ENCODE data around the gene MAST4.

Gene MAST4

GRCh38 chr5:66724349-66725139 is 128.4 kb downstream of the MAST4 start:
- no peak for DNase-seq (ENCODE audit: insufficient read length, low spot score)

GRCh38 chr5:66727630-66728029 is 131.4 kb downstream of the MAST4 start:
- FAIRE-seq (no peak), DNase-seq (ENCODE audit: insufficient read length, low spot score) (no peak)
- no peak for TF ChIP-seq SPI1 (IDR thresholded peaks at IDR 0.05; ENCODE audit: low read depth, low read length)
- no peak for TF ChIP-seq TAF1 (IDR thresholded peaks at IDR 0.05; ENCODE audit: low read depth, low read length)
- no peak for TF ChIP-seq POU2F2 (IDR thresholded peaks at IDR 0.05; ENCODE audit: low read depth, low read length)
- TF ChIP-seq POLR2A (IDR thresholded peaks at IDR 0.05; ENCODE audit: low read depth, low read length) = no peak
- no peak for TF ChIP-seq POLR2AphosphoS5 (IDR thresholded peaks at IDR 0.05; ENCODE audit: low read depth, low read length)
- TF ChIP-seq PAX5 (IDR thresholded peaks at IDR 0.05; ENCODE audit: insufficient read depth, low read length, severe bottlenecking) = no peak

More at GRCh38 chr5:66724349-66725139, 128.4 kb downstream of the MAST4 start:
- TF ChIP-seq SPI1 (IDR thresholded peaks at IDR 0.05; ENCODE audit: low read depth, low read length) (no peak), PAX5 (IDR thresholded peaks at IDR 0.05; ENCODE audit: insufficient read depth, low read length, severe bottlenecking) (no peak), POU2F2 (IDR thresholded peaks at IDR 0.05; ENCODE audit: low read depth, low read length) (no peak), POLR2A (IDR thresholded peaks at IDR 0.05; ENCODE audit: low read depth, low read length) (no peak), POLR2AphosphoS5 (IDR thresholded peaks at IDR 0.05; ENCODE audit: low read depth, low read length) (no peak), TAF1 (IDR thresholded peaks at IDR 0.05; ENCODE audit: low read depth, low read length) (no peak)
- FAIRE-seq = no peak

- no peak for DNase-seq (ENCODE audit: insufficient read length, low spot score)
- no peak for FAIRE-seq
- TF ChIP-seq POLR2A (IDR thresholded peaks at IDR 0.05; ENCODE audit: low read depth, low read length) (no peak), POU2F2 (IDR thresholded peaks at IDR 0.05; ENCODE audit: low read depth, low read length) (no peak), POLR2AphosphoS5 (IDR thresholded peaks at IDR 0.05; ENCODE audit: low read depth, low read length) (no peak), SPI1 (IDR thresholded peaks at IDR 0.05; ENCODE audit: low read depth, low read length) (no peak), TAF1 (IDR thresholded peaks at IDR 0.05; ENCODE audit: low read depth, low read length) (no peak), PAX5 (IDR thresholded peaks at IDR 0.05; ENCODE audit: insufficient read depth, low read length, severe bottlenecking) (no peak)
These were observed 131.9 kb downstream of the MAST4 start for GRCh38 chr5:66728049-66728448.

GRCh38 chr5:66737096-66737495 is 140.9 kb downstream of the MAST4 start:
- no peak for TF ChIP-seq POLR2A (IDR thresholded peaks at IDR 0.05; ENCODE audit: low read depth, low read length)
- no peak for TF ChIP-seq PAX5 (IDR thresholded peaks at IDR 0.05; ENCODE audit: insufficient read depth, low read length, severe bottlenecking)
- no peak for TF ChIP-seq POU2F2 (IDR thresholded peaks at IDR 0.05; ENCODE audit: low read depth, low read length)
- no peak for TF ChIP-seq SPI1 (IDR thresholded peaks at IDR 0.05; ENCODE audit: low read depth, low read length)
- no peak for TF ChIP-seq POLR2AphosphoS5 (IDR thresholded peaks at IDR 0.05; ENCODE audit: low read depth, low read length)
- no peak for TF ChIP-seq TAF1 (IDR thresholded peaks at IDR 0.05; ENCODE audit: low read depth, low read length)
- DNase-seq (ENCODE audit: insufficient read length, low spot score) (no peak), FAIRE-seq (no peak)

GRCh38 chr5:66738136-66738535 is 141.9 kb downstream of the MAST4 start:
- no peak for DNase-seq (ENCODE audit: insufficient read length, low spot score)
- no peak for TF ChIP-seq POLR2AphosphoS5 (IDR thresholded peaks at IDR 0.05; ENCODE audit: low read depth, low read length)
- no peak for TF ChIP-seq PAX5 (IDR thresholded peaks at IDR 0.05; ENCODE audit: insufficient read depth, low read length, severe bottlenecking)
- no peak for FAIRE-seq

- DNase-seq (ENCODE audit: insufficient read length, low spot score) (no peak), FAIRE-seq (no peak)
- TF ChIP-seq TAF1 (IDR thresholded peaks at IDR 0.05; ENCODE audit: low read depth, low read length) = no peak
- no peak for TF ChIP-seq SPI1 (IDR thresholded peaks at IDR 0.05; ENCODE audit: low read depth, low read length)
- no peak for TF ChIP-seq POLR2AphosphoS5 (IDR thresholded peaks at IDR 0.05; ENCODE audit: low read depth, low read length)
- no peak for TF ChIP-seq POU2F2 (IDR thresholded peaks at IDR 0.05; ENCODE audit: low read depth, low read length)
- no peak for TF ChIP-seq POLR2A (IDR thresholded peaks at IDR 0.05; ENCODE audit: low read depth, low read length)
- TF ChIP-seq PAX5 (IDR thresholded peaks at IDR 0.05; ENCODE audit: insufficient read depth, low read length, severe bottlenecking) = no peak
These were observed 142.8 kb downstream of the MAST4 start for GRCh38 chr5:66739021-66739420.

GRCh38 chr5:66739951-66740350 is 143.8 kb downstream of the MAST4 start:
- no peak for FAIRE-seq
- TF ChIP-seq TAF1 (IDR thresholded peaks at IDR 0.05; ENCODE audit: low read depth, low read length) = no peak
- no peak for TF ChIP-seq PAX5 (IDR thresholded peaks at IDR 0.05; ENCODE audit: insufficient read depth, low read length, severe bottlenecking)
- TF ChIP-seq POLR2AphosphoS5 (IDR thresholded peaks at IDR 0.05; ENCODE audit: low read depth, low read length) = no peak
- TF ChIP-seq POU2F2 (IDR thresholded peaks at IDR 0.05; ENCODE audit: low read depth, low read length) = no peak
- no peak for TF ChIP-seq SPI1 (IDR thresholded peaks at IDR 0.05; ENCODE audit: low read depth, low read length)
- TF ChIP-seq POLR2A (IDR thresholded peaks at IDR 0.05; ENCODE audit: low read depth, low read length) = no peak
- DNase-seq (ENCODE audit: insufficient read length, low spot score) = no peak

- TF ChIP-seq TAF1 (IDR thresholded peaks at IDR 0.05; ENCODE audit: low read depth, low read length) (no peak), POU2F2 (IDR thresholded peaks at IDR 0.05; ENCODE audit: low read depth, low read length) (no peak), PAX5 (IDR thresholded peaks at IDR 0.05; ENCODE audit: insufficient read depth, low read length, severe bottlenecking) (no peak), POLR2A (IDR thresholded peaks at IDR 0.05; ENCODE audit: low read depth, low read length) (no peak), POLR2AphosphoS5 (IDR thresholded peaks at IDR 0.05; ENCODE audit: low read depth, low read length) (no peak), SPI1 (IDR thresholded peaks at IDR 0.05; ENCODE audit: low read depth, low read length) (no peak)
- no peak for FAIRE-seq
- DNase-seq (ENCODE audit: insufficient read length, low spot score) = no peak
These were observed 145.2 kb downstream of the MAST4 start for GRCh38 chr5:66741394-66741793.

GRCh38 chr5:66742083-66742895 is 146.1 kb downstream of the MAST4 start:
- FAIRE-seq (no peak), DNase-seq (ENCODE audit: insufficient read length, low spot score) (no peak)
- TF ChIP-seq TAF1 (IDR thresholded peaks at IDR 0.05; ENCODE audit: low read depth, low read length) (no peak), SPI1 (IDR thresholded peaks at IDR 0.05; ENCODE audit: low read depth, low read length) (no peak), PAX5 (IDR thresholded peaks at IDR 0.05; ENCODE audit: insufficient read depth, low read length, severe bottlenecking) (no peak), POU2F2 (IDR thresholded peaks at IDR 0.05; ENCODE audit: low read depth, low read length) (no peak), POLR2A (IDR thresholded peaks at IDR 0.05; ENCODE audit: low read depth, low read length) (no peak), POLR2AphosphoS5 (IDR thresholded peaks at IDR 0.05; ENCODE audit: low read depth, low read length) (no peak)

All from GM12891 (cell line).